ENCODE measurements around the gene KNSTRN. TPM values are rescaled to one million over a fixed set of nuclear protein-coding genes. Genes with fewer than 3 reads are reported as not detected.

KNSTRN gene
- total and polyA plus RNA-seq, 9 donors, result 5.8 to 10.7 (median 6.6) TPM

DNA sequence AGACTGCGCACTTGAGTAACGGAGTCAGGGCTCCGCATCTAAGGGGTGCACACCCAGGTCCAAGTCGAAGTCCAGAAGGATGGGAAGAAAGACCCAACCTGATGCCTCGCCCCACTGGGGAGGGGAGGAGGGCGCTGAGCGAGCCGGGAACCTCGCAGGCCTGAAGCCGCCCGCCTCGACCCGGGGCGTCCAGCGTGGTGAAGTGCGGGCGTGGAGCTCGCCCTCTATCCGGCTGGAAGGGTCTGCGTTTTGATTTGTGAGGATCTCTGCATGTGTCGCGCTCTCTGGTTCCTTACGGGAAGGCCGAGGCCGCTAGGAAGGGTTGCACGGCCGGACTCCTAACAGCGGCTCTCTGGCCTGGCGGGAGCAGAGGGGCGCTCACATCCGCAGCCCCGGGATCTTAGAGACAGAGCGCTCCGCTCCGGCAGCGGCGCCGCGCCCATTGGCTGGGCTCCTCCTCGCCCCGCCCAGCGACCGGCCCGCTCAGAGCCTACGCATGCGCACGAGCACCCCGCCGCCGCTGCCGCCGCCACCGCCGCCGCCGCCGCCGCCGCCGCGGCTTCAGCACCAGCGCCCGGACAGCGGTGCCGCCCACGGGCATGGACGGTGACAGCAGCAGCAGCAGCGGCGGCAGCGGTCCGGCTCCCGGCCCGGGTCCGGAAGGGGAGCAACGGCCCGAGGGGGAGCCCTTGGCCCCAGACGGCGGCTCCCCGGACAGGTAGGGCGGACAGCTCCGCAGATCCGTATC, 24.6 kb upstream of the KNSTRN start, which contains the start of gene DISP2:
DISP2 (plus strand) TSS at position 497 of the 748 bp plus-strand sequence; CDS start at position 600, 103 bp downstream.
- no peaks in the 10 kb centered on the region for H3K27me3 ChIP-seq
- peak within 1 kb of the TSS; percentile 33 for H3K4me3 ChIP-seq
- no peak within 1 kb of the TSS for H3K27ac ChIP-seq
- H3K4me1 ChIP-seq (ENCODE audit: insufficient read depth), result no peaks in the 10 kb centered on the region
- WGBS, 3 donors, result 3 to 5% (median 5%) methylated on average over 52 to 82 of the region's 82 CpGs
- H3K9me3 ChIP-seq, result no peaks in the 10 kb centered on the region
- TF ChIP-seq POLR2A (IDR thresholded peaks at IDR 0.05) (no peak), EP300 (IDR thresholded peaks at IDR 0.05) (no peak)
- TF ChIP-seq, protein P1, sequence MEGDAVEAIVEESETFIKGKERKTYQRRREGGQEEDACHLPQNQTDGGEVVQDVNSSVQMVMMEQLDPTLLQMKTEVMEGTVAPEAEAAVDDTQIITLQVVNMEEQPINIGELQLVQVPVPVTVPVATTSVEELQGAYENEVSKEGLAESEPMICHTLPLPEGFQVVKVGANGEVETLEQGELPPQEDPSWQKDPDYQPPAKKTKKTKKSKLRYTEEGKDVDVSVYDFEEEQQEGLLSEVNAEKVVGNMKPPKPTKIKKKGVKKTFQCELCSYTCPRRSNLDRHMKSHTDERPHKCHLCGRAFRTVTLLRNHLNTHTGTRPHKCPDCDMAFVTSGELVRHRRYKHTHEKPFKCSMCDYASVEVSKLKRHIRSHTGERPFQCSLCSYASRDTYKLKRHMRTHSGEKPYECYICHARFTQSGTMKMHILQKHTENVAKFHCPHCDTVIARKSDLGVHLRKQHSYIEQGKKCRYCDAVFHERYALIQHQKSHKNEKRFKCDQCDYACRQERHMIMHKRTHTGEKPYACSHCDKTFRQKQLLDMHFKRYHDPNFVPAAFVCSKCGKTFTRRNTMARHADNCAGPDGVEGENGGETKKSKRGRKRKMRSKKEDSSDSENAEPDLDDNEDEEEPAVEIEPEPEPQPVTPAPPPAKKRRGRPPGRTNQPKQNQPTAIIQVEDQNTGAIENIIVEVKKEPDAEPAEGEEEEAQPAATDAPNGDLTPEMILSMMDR (IDR thresholded peaks at IDR 0.05), result no peak
- DNase-seq, result peak; percentile 85 to 92 (median 92)
- intact Hi-C loops (cut with DNase I), result loop anchor here in 1 of 4 donors (5.0 kb wide), 1 partner anchor 36 kb away; the partner anchor contains the start of gene INAFM2
- H3K36me3 ChIP-seq, result no peaks in the 10 kb centered on the region

DNA sequence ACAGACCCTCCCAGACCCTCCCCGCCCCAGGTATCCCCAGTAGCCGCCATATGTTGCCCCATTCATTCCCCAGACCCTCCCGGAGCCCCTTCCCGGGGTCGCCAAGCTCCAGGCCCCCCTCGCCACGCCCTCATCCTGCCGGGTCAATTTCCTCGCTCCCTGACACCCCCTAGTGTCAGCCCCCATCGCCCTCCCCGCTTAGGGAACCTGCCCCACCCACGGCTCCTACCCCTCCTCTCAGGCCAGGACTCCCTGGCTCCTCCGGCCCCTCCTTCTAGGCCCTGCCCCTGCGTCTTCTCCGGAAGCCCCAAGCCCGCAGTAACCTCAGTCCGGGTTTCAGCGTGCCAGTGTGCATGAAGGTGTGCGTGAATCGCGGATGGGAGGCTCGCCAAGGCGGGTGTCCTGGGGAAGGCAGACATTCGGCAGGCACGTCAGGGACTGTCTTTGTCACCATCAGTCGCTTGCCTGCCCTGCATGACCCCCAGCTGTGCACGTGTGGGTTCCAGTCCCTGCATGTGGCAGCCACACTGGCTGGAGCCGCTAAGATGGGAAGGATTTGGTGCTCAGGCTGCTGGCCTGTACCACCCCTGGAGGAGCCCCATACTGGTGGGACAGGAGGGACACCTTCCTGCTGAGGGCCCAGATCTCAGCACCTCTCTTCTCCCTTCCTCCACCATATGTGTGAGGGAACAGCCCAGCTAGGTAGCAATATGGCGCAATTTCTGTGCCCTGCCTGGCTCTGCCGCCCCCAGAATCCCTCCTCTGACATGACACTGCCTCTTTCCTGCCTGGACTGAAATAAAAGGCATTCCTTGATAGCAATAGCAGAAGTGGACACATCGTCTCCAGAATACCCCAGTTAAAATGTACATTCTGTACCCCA, 23.8 kb upstream of the KNSTRN start:
- Histone ChIP-seq H3K4me3 (peak overlapping the region; percentile 33), H3K36me3 (no peaks in the 10 kb centered on the region), H3K27me3 (no peaks in the 10 kb centered on the region), H3K27ac (no peak overlapping the region), H3K4me1 (ENCODE audit: insufficient read depth) (no peaks in the 10 kb centered on the region), H3K9me3 (no peaks in the 10 kb centered on the region)
- intact Hi-C loops (cut with DNase I), result loop anchor here in 1 of 4 donors (5.0 kb wide), 1 partner anchor 36 kb away; the partner anchor contains the start of gene INAFM2
- peak in 1 of 5 donors; percentile 67 for DNase-seq
- 8 to 11% (median 9%) methylated on average over 30 to 31 of the region's 31 CpGs for WGBS, 3 donors
- no peak for TF ChIP-seq POLR2A (IDR thresholded peaks at IDR 0.05)
- TF ChIP-seq, protein P1 (IDR thresholded peaks at IDR 0.05), result no peak
- TF ChIP-seq EP300 (IDR thresholded peaks at IDR 0.05), result no peak

DNA sequence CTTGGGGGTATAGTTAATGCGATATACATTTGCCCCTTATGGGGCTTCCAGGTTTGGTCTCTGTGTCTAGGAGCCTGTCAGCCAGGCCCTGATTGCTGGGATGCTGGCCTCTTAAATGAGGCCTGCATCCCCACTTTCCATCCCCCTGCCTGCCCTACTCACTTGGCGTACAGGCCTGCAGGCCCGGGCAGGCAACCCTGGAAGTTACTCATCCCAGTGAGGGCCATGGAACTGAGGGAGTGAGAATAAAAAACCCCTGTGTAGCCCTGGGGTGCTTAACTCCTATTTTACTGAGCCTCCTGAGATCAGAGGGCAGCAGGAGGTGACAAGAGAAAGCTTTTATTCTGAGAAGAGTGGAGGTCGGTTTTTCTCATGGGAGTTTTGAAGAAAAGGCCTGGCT, 22.5 kb upstream of the KNSTRN start:
- WGBS, 3 donors, result 94 to 95% (median 94%) methylated on average over 4 of the region's 4 CpGs
- Histone ChIP-seq H3K9me3 (no peaks in the 10 kb centered on the region), H3K27ac (no peak overlapping the region), H3K36me3 (no peaks in the 10 kb centered on the region), H3K4me3 (no peak overlapping the region), H3K4me1 (ENCODE audit: insufficient read depth) (no peaks in the 10 kb centered on the region), H3K27me3 (no peaks in the 10 kb centered on the region)
- no peak for TF ChIP-seq POLR2A (IDR thresholded peaks at IDR 0.05)
- TF ChIP-seq, protein P1 (IDR thresholded peaks at IDR 0.05), result no peak
- TF ChIP-seq EP300 (IDR thresholded peaks at IDR 0.05), result no peak
- intact Hi-C loops (cut with DNase I), result loop anchor here in 2 of 4 donors (10.0 kb wide), 2 partner anchors 65 to 75 kb away; partner anchors contain the start of gene ANKRD63 (in 1 of the 2)
- no peak for DNase-seq

DNA sequence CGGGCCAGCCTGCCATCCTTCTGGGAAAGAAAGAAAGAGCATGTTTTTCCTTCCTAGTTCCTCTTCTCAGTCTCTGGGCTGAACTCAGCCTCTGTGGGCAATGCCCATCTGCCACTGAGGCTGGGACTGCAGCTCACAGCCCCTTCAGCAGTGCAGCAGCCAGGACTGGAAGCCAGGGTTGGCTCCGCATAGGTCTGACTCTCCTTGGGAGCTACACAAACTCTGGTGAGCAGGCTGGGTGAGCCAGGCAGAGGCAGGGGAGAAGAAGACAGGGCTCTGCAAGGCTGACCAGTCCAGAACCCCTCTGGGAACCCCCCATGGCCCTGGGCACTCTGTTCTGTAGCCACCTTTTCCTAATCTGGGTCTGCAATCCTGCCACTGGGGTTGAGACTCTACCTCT, 20.9 kb upstream of the KNSTRN start:
- Histone ChIP-seq H3K9me3 (no peaks in the 10 kb centered on the region), H3K36me3 (no peaks in the 10 kb centered on the region), H3K27ac (no peak overlapping the region), H3K4me1 (ENCODE audit: insufficient read depth) (no peaks in the 10 kb centered on the region), H3K4me3 (no peak overlapping the region), H3K27me3 (no peaks in the 10 kb centered on the region)
- TF ChIP-seq POLR2A (IDR thresholded peaks at IDR 0.05), result no peak
- TF ChIP-seq, protein P1 (IDR thresholded peaks at IDR 0.05), result no peak
- TF ChIP-seq EP300 (IDR thresholded peaks at IDR 0.05), result no peak
- intact Hi-C loops (cut with DNase I), result loop anchor here in 2 of 4 donors (10.0 kb wide), 2 partner anchors 63 to 77 kb away; partner anchors contain the start of gene ANKRD63 (in 1 of the 2)
- WGBS, 3 donors, result 63 to 78% (median 74%) methylated on average over 2 of the region's 2 CpGs
- no peak for DNase-seq

Measured in ovary (tissue), 9 donors.